GM21360 (cell line): ENCODE data around the gene HELLS.
"Not testable (repeated sequence)": the region's sequence is repeated elsewhere in the genome, so short reads cannot be mapped to it uniquely, and the experiment has no call there.

Source experiments
- ATAC-seq: cut with Tn5 transposase; IDR thresholded peaks from one replicate; pipeline ENCODE4 v1.9.1; 2021; ENCODE audit warnings: mild to moderate bottlenecking, moderate library complexity; ENCODE audit not compliant: unreplicated experiment

Gene HELLS

GRCh38 chr10:94607111-94607510, 61.5 kb downstream of the HELLS start:
- peak; percentile 87 for ATAC-seq

- no peak for ATAC-seq
Measured at GRCh38 chr10:94608559-94608958, 63.0 kb downstream of the HELLS start.

GRCh38 chr10:94614558-94614957, 69.0 kb downstream of the HELLS start:
- no peak for ATAC-seq

GRCh38 chr10:94617389-94617944, 71.9 kb downstream of the HELLS start:
- ATAC-seq, result no peak

- no peak for ATAC-seq
Measured at GRCh38 chr10:94622666-94623205, 77.1 kb downstream of the HELLS start.

- no peak for ATAC-seq
Measured at GRCh38 chr10:94623572-94623971, 78.0 kb downstream of the HELLS start.

GRCh38 chr10:94626476-94626875, 80.9 kb downstream of the HELLS start:
- no peak for ATAC-seq

GRCh38 chr10:94627511-94627910, 81.9 kb downstream of the HELLS start:
- no peak for ATAC-seq

GRCh38 chr10:94630017-94630688, 84.6 kb downstream of the HELLS start:
- ATAC-seq, result peak; percentile 62

- ATAC-seq, result no peak
Measured at GRCh38 chr10:94631077-94631875, 85.7 kb downstream of the HELLS start.

GRCh38 chr10:94632954-94633353, 87.4 kb downstream of the HELLS start:
- no peak for ATAC-seq

GRCh38 chr10:94638097-94638496, 92.5 kb downstream of the HELLS start:
- not testable (repeated sequence) for ATAC-seq

GRCh38 chr10:94639902-94640301, 94.3 kb downstream of the HELLS start:
- no peak for ATAC-seq

- no peak for ATAC-seq
Measured at GRCh38 chr10:94640562-94640961, 95.0 kb downstream of the HELLS start.

GRCh38 chr10:94641480-94641879, 95.9 kb downstream of the HELLS start:
- ATAC-seq, result no peak

GRCh38 chr10:94644352-94644751, 98.8 kb downstream of the HELLS start:
- no peak for ATAC-seq

GRCh38 chr10:94645285-94645684, 99.7 kb downstream of the HELLS start:
- peak; percentile 73 for ATAC-seq
